Activated gamma-delta T cell treated with Interleukin-2 at 50 U/mL for 16 hours (primary cell): Measurements from ENCODE around the gene NHSL1.

Experiments used
- DNase-seq: peaks from one replicate; pipeline ENCODE4 v3.0.0-alpha.2; 2020

NHSL1 gene, protein sequence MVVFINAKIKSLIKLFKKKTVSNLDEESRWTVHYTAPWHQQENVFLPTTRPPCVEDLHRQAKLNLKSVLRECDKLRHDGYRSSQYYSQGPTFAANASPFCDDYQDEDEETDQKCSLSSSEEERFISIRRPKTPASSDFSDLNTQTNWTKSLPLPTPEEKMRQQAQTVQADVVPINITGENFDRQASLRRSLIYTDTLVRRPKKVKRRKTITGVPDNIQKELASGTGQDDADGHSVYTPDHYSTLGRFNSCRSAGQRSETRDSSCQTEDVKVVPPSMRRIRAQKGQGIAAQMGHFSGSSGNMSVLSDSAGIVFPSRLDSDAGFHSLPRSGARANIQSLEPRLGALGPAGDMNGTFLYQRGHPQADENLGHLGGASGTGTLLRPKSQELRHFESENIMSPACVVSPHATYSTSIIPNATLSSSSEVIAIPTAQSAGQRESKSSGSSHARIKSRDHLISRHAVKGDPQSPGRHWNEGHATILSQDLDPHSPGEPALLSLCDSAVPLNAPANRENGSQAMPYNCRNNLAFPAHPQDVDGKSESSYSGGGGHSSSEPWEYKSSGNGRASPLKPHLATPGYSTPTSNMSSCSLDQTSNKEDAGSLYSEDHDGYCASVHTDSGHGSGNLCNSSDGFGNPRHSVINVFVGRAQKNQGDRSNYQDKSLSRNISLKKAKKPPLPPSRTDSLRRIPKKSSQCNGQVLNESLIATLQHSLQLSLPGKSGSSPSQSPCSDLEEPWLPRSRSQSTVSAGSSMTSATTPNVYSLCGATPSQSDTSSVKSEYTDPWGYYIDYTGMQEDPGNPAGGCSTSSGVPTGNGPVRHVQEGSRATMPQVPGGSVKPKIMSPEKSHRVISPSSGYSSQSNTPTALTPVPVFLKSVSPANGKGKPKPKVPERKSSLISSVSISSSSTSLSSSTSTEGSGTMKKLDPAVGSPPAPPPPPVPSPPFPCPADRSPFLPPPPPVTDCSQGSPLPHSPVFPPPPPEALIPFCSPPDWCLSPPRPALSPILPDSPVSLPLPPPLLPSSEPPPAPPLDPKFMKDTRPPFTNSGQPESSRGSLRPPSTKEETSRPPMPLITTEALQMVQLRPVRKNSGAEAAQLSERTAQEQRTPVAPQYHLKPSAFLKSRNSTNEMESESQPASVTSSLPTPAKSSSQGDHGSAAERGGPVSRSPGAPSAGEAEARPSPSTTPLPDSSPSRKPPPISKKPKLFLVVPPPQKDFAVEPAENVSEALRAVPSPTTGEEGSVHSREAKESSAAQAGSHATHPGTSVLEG (N-terminal part only)

DNA sequence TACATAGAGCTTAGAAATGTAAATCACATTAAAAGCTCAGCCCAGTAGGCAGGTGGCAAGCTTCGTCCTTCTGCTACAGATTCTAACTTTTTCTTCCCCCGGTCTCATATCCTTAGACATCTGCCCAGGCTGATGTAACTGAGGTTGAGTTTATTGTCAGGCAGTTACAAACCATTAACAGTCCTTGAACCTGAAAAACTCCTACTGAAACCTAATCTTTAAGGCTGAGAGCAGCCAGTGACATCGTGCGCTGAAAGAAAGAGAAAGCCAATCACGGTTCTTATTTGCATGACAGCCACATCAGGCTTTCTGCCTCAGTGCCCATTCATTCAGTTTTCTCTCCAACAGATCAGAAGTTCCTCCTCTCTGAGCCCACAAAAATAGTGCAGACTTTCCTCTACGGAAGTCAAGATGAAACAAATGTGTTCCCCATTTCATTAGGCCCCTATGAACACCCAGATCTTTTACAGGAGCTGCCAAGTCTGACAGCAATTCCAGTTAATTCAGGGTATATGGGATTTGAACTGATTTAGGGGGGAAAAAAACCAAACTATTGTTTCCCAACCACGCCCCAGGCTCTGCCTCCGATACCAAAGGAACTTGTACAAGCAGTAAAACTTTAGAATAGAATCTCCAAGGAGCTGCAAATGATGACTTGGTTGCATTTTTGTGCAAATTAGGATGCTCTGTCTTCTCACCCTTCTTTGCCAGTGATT lies at the start of gene NHSL1:
NHSL1 (minus strand) TSS at position 192 of the 716 bp plus-strand sequence. CDS start 204 bp downstream, outside the sequence.
- no peak for DNase-seq

DNA sequence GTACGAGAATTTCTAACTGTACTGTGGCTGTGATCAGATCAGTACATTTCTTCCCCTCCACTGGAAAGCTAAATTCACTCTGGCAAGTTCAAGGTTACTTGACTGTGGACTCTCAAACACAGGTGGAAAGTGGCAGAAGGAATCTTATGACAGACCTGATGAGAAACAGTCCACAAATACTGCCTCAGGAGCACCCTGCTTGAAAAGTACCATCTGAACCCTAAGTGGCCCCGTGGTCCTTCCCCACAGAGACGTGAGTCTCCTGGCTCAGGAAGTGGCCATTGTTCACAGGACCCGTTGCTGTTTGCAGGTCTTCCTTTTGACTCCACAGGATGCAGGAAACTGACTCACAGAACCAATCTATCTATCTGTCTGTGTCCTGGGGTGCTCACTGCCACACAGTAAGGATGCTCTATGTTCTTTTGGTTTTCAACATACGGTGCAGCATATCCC lies 47.5 kb upstream of the NHSL1 start:
- no peak for DNase-seq

DNA sequence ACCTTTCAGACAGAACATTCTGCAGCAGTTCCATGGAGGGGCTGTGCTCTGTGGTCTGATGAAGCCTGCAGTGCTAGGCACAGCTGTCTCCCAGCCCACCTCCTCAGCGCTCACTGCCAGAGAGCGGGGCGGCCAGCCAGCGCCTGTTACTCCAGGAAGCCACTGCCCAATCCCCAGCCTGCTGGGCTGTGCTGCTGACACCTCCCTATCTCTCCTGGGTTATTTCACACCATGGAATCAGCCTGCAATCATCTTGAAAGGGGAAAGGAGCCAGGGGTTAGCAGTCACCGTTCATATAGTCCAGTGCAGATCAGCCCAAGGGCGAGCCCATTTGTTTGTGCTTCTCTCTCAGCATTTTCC lies 46.3 kb upstream of the NHSL1 start:
- no peak for DNase-seq

DNA sequence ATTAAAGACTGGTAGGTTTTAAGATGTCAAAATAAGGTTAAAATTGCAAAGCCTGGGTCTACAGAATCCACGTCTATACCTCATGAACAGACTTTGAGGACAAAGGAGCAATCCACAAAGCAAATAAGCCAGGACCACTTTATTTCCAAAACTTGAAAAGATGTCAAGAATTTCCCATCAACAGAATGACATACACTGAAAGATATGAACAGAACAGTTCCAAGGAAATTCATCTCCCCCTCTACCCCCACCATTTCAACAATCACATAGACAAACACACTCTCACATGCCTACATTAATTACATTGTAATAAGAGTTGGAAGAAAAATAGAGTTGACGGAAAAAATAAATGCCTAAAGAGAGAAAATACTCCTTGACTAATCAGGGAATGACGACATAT lies 45.2 kb upstream of the NHSL1 start:
- DNase-seq, result no peak

DNA sequence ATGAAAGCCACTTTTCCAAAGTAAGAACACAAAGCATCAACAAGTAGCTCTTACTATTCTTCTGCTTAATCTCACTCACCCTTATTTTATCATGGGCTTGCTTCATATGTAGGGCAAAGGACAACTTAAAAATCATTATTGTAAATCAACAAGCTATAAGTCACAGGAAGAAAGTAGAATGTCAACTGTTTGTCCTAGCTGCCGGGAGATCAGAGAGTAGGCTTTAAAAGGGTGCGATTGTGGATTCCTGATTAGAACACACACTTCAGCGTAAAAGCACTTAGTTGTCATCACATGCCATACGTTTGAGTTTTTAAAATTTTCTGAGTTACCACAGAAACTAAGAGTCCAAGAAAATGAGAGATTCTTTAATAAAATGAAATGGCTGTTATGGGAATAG lies 44.4 kb upstream of the NHSL1 start:
- no peak for DNase-seq

DNA sequence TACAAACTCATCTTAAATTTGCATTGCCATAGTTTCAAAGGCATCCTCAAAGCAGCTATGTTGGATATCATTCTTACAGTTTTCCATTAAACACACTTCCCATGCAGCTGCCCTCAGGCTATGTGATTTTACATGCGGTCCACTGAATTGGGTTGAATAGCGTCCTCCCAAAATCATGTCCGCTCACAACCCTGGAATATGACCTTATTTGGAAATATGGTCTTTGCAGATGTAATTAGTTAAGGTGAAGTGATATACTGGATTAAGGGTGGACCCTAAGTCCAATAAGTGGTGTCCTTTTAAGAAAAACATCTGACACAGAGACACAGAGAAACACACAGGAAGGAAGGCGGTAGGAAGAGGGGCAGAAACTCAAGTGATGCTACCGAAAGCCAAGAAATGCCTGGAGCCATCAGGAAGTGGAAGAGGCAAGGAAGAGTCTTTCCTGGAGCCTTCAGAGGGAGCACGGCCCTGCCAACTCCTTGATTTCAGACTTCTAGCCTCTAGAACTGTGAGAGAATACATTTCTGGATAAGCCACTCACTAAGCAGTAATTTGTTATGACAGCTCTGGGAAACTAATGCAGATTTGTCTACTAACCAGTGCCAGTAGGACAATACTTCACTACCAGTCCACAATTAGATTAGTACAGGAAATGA lies 42.7 kb upstream of the NHSL1 start:
- DNase-seq, result no peak

DNA sequence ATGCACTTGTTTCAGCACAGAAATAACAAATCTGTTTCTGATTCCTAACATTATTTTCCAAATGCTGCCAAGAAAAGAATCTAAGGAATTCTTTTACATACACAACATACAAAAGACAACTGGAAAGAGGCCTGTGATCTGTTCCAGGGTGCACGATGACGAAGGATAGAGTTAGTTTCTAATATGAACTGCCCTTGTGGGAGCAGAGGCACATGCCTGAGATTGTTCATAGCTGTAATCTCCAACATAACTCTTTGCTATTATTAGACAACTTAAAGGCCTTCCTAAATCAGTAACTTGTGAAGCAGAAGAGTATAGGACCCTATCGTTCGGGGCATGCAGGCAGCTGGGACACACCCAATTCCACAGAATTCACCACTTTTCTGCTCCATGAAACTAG lies 41.2 kb upstream of the NHSL1 start:
- no peak for DNase-seq

DNA sequence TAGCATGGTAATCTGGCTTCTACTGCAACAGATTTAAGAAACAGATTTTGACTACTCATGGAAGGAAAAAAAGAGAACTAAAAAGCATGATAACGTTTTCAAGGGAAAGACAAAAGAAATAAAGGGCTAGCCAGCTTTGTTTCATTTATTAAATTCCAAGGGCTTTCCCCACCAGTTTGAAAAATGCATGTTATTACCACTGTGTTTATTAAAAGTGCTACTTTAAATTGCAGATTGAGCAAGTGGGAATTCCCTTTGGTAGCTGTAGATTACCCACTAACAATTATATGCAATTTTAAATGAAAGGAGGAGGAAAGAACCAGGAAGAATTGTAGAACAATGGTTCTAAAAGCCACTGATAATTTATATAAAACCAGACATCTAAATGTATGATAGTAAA lies 40.6 kb upstream of the NHSL1 start:
- no peak for DNase-seq

DNA sequence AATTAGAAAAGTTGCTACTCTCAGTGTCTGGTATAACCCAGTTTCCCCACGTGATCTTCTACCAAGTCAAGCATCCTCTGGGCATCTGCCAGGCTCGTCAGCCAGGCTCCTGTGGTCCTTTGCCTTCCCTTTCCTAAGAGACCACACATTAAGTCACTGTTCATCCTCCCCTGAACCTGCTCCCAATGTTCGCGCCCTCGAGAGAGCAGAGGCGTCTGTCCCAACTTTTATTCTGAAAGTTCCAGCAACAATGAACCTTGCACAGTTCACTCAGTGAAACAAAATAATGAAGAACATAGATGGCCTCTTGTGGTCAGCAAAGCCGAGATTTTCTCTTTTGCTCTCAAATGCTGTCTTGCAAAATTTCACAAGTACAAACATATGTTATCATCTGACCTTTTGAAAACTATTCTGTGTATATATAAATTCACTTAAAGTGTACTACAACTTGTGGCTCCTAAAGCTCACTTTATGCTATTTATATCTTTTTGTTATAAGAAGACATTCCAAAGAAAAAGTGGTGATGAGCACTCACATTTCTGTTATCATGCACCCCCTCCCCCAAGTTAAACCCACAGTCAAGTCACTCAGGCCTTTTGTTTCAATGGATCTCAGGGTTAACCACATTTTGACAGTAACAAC lies 39.2 kb upstream of the NHSL1 start:
- no peak for DNase-seq

DNA sequence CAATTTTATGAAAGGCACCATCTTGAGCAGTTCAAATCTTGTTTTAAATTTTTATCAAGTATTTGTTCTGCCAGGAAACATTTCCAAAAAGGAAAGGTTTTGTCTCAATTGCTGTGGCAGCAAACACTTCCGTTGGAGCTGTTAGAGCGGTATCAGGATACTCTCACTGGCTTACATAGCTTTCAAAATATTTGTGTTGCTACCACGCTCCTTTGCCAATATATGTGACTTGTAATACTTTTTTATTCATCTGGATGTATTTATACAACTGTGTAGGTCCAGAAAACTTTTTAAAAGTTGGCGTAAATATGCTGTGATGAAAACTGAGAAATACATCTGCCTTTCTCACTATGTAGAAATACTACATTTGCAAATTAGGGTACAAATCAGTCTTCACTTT lies 37.8 kb upstream of the NHSL1 start:
- no peak for DNase-seq

DNA sequence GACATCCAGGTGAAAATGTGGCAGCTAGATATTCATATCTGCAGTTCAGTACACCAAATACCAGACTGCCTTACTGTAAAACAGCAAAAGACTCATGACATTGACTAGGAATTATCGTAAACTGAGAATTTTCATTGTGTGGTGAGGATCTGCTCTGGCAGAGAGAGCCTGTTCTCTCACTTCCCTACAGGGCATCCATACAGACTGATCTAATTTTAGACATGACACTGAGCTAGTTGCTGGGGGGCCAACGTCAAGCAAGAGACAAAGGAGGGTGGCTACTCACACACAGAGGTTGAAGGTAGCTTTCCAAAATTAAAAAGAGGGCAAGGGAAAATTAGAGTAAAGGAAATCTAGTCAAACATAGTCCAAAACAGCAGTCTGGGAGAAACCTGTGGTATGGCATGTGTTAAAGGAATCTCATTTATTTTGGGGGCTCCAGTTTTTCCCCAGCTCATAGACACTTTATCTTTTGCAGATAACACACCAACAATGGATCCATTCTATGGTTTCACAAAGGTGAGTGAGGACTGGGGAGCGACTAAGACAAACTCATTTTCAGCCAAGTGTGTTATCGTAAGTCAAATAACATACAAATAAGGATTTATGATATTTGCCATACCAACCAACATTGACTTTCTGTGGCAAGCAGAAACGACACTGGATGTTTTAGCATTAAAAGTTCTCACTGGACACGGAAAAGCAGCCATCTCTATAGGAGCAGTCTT lies 36.6 kb upstream of the NHSL1 start:
- no peak for DNase-seq

DNA sequence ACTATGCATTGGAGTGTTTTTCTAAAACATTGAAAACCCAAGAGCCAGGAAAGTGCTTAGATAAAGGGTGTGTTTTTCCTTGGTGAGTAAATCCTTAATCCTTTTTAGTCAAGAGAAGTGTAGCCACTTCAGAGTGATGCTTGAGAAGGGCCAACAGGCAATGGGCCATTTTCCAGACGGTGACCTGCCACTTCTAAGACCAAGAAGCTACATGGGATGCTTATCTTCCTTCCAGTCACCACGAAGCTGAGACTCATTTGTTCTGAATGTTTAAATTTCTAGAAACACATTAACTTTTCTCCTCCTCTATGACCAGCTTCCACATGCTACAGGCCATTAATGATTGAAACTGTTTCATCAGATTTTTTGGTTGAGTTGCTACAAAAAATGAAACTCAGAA lies 34.4 kb upstream of the NHSL1 start:
- DNase-seq, result no peak

DNA sequence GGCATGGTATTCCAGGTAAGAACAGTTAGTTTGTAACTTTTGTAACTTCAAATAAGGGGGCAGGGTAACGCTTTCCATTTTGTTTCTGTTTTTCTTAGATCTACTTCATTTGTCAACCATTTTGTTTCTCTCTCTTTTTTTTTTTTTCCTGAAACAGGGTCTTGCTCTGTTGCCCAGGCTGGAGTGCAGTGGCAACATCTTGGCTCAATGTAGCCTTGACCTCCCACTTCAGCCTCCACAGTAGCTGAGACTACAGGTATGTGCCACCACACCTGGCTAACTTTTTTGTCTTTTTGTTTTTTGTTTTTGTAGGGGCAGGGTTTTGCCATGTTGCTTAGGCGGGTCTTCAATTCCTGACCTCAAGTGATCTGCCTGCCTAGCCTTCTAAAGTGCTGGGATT lies 32.1 kb upstream of the NHSL1 start:
- DNase-seq, result no peak

DNA sequence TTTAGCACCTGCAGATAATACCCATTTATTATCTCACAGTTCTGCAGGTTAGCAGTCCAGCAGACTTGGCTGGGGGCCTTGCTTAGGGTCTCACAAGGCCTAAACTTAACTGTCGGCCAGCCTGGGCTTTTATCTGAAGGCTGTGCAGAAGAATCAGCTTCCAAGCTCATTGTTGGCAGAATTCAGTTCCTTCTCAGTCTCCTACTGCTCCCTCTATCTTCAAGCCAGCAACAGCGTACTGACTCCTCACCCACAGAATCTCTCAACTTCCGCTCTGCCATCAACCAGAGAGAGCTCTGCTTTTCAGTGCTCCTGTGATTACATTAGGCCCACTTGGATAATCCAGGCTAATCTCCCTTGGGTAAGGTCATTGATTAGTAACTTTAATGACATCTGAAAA lies 30.2 kb upstream of the NHSL1 start:
- no peak for DNase-seq

DNA sequence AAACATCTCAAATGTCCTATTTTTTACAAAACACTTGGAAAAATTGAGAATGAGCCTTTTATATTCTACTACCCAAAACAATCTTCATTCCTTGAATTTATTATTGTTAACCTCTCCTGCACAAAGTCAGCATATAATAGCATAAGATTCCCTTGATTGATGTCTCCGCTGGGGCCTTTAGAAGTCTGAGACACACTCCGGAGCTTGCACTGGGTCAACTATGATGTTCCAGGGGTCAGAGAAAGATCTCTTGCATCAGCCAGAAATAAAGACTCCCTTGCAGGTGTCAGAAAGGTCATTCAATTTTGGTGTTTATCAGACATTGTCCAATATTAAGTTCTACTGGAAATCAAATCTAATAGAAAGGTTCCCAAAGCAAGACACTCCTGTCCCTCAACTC lies 29.7 kb upstream of the NHSL1 start:
- no peak for DNase-seq

DNA sequence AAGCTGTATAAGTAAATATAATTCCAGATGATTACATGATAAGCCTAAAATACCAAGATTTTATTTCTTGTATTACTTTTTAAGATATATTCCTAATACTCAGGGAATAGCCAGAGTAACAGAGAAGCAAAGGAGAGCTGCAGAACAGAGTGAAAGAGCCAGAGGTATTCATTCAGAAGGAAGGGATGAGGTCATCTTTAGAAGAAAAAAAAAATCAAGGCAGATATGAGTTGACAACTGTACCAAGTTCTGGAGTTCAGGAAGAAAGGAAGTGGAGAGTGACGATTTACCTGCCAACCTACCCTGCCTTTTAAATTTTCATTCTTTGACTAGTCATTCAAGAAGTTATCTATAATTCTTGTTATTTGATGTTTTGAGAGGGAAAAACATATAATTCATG lies 28.8 kb upstream of the NHSL1 start:
- DNase-seq, result no peak

DNA sequence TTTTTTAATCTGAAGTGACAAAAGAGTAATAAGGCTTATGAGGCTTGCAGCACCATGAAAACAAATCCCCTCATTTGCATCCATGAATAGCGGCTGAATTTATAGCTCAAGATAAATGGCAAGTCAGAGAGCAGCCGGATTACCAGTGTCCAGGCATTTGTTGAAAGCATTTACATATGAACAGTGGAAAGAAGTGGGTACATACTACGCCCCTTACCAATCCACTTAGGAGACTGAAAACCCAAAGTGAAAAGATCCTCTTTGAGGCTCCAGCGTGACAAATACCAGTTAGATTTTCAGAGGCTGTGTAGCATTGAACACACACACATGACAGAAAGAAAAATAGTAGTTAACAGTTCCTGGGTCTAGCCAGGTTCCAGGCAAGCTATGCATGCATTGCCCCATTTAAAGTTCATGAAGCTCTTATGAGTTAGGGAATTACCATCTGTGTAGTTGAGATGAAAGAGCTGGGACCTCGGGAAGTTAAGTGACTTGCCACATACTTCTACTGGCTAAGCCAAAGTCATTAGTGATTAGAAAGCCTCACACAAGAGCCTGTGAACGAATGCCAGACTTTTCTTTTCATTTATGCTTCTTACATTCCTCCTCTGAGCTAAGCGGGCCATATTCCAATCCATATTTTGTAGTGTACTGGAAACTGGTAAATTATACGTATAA lies 28.3 kb upstream of the NHSL1 start:
- no peak for DNase-seq

DNA sequence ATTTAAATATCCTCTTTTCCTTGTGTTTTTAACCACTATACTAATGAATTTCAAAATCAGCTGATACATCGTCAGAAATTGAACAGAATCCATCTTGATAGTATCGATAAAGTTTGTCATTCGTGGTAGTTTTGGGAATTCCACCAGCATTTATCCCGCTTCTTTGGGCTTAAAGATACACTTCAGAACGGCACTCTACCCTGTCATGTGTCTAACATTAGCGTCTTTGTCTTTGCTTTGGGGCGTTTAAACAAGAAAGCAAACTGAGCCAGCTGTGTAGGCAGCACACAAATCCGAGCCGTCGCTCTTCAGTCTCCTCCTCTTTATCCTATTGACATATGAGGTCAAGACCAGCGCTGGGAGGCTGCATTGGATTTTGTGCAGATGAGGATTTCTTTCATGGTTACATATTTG lies 27.5 kb upstream of the NHSL1 start:
- no peak for DNase-seq

DNA sequence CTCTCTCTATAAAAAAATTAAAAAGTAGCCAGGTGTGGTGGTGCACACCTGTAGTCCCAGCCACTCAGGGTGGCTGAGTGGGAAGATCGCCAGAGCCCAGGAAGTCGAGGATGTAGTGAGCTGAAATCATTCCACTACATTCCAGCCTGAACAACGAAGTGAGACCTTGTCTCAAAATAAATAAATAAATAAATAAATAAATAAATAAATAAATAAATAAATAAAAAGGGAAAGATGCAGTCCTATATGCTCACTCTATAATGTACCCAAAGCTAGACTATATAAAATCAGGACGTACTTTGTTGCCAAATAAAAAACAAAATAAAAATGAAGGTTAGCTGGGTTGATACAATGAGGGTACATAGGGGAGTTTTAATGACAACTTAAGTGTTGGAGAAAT lies 26.1 kb upstream of the NHSL1 start:
- no peak for DNase-seq

DNA sequence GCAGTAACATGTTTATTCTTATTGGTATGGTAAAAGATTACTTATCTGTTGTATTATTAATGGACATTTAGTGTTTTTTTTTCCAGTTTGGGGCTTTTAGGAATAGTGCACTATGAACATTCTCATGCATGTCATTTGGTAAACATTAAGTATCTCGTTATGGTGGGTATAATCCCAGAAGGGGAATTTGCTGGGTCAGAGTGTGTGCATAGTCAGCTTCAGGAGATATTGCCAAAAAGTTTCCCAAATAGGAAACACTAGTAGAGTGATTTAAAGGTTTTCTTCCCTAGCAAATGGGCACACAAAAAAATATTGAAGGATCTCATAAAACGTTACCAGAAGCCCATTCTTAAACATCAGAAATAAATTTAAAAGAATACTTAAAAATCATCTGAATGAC lies 25.2 kb upstream of the NHSL1 start:
- no peak for DNase-seq
